ENCODE data around the gene TADA1.

- TF ChIP-seq POLR2AphosphoS5 (IDR thresholded peaks at IDR 0.05) (no peak), CTCF (IDR thresholded peaks at IDR 0.05) (no peak), POLR2A (IDR thresholded peaks at IDR 0.05) (no peak), EP300 (IDR thresholded peaks at IDR 0.05) (no peak)
Observed at GRCh38 chr1:166924823-166925541, 48.9 kb upstream of the TADA1 start.

All from stomach (tissue), 4 donors.